Ovary (tissue), 9 donors: ENCODE data around the gene BICC1. TPM values are rescaled to one million over a fixed set of nuclear protein-coding genes. Genes with fewer than 3 reads are reported as not detected.

Source experiments
- DNase-seq, 5 donors: peaks; one replicate each; pipeline ENCODE4 v3.0.0-alpha.2; 2019 to 2020
- H3K27ac ChIP-seq, 2 donors: fragments of 200-600 bp; one replicate each; pipeline versions ENCODE4 v1.5.1 to v1.8.0; 2019 to 2022
- H3K27me3 ChIP-seq: fragments of 200-600 bp; one replicate; pipeline ENCODE4 v1.8.0; 2022
- H3K36me3 ChIP-seq: fragments of 200-600 bp; sonication (generic); one replicate; pipeline ENCODE4 v1.5.1; 2019
- H3K4me1 ChIP-seq: one replicate; pipeline ENCODE4 v1.8.1; 2013; ENCODE audit warnings: mild to moderate bottlenecking, moderate library complexity; ENCODE audit not compliant: insufficient read depth
- H3K4me3 ChIP-seq: fragments of 200-600 bp; sonication (generic); one replicate; pipeline ENCODE4 v1.5.1; 2017
- H3K9me3 ChIP-seq, 2 donors: fragments of 200-600 bp in 1 of 2; sonication (generic) in 1 of 2; one replicate each; pipeline versions ENCODE4 v1.5.1 to v1.8.1; 2013 to 2019; ENCODE audit warnings: mild to moderate bottlenecking in 1 of 2, moderate library complexity in 1 of 2
- EP300 ChIP-seq: sonication (generic); formaldehyde crosslinking; IDR thresholded peaks from one replicate; pipeline ENCODE4 v1.6.1; 2017; ENCODE audit warnings: antibody characterized with exemption
- POLR2A ChIP-seq: fragments of 450-650 bp; IDR thresholded peaks from one replicate; pipeline ENCODE4 v1.6.1; 2017; ENCODE audit warnings: antibody characterized with exemption, mild to moderate bottlenecking, moderate library complexity
- WGBS, 3 donors: extraction: QIAGEN DNeasy Blood & Tissue Kit in 1 of 3; methylation state at CpG; one replicate each; pipeline versions ENCODE4 v1.1.5 to v1.1.7; 2013 to 2017; 5-methylcytosine and 5-hydroxymethylcytosine counted together
- intact Hi-C, 4 donors: fragments of 100-400 bp; cut with DNase I; formaldehyde crosslinking; loops; one replicate each; pipeline versions ENCODE4 v1.11.0 to v1.15.1; 2022 to 2023
- polyA plus RNA-seq, 2 donors: library from polyadenylated mRNA; stranded (reverse); fragments of 200-250 nt in 1 of 2; fragments of 350-450 nt in 1 of 2; fragmentation: Illumina TruSeq in 1 of 2; extraction: RNeasy Lipid Tissue Mini Kit (QIAGEN cat#74804) in 1 of 2; gene quantifications; one replicate each; pipeline ENCODE4 v1.2.3, GENCODE V29; 2013 to 2014
- total RNA-seq, 7 donors: library from RNA; depleted of rRNA in 2 of 7; stranded (reverse); fragments of >200 nt in 2 of 7; fragmentation: NEBNext Ultra II Directional in 3 of 7; extraction: Animal tissue kit (Norgen Biotek cat#: 25700) in 3 of 7; gene quantifications; one replicate each; pipeline versions ENCODE4 v1.1.0 to v1.2.4, GENCODE V29; 2016 to 2023
- TF ChIP-seq, protein P1 (sequence below), 3 donors: fragments of 450-650 bp in 2 of 3; fragments of 200-600 bp in 1 of 3; IDR thresholded peaks; one replicate each; pipeline versions ENCODE4 v1.5.1 to v1.8.0; 2016 to 2022; ENCODE audit warnings: antibody characterized with exemption in 3 of 3, mild to moderate bottlenecking in 1 of 3
- donor health status: DM: no; HTN: no; CAD: no; lungs with moderate emphysema.
- donor health status: DM: no; HTN: no; CAD: no.
- donor health status: Bipolar disorder and iron deficiency.
- donor health status: DM: yes; HTN: yes; CAD: no.
- donor health status: DM: no; HTN: no; CAD: no.
- donor health status: DM: yes; HTN: yes; CAD: no.

The BICC1 gene
- total and polyA plus RNA-seq, 9 donors = 13.6 to 43.4 (median 23.5) TPM

- Histone ChIP-seq H3K9me3 (peaks cover 0 to 8% of the 10 kb centered on the region in 2 donors), H3K4me3 (no peak overlapping the region), H3K27me3 (no peaks in the 10 kb centered on the region), H3K27ac (no peak overlapping the region), H3K4me1 (no peaks in the 10 kb centered on the region), H3K36me3 (no peaks in the 10 kb centered on the region)
- intact Hi-C loops = no loop called here
- no peak for TF ChIP-seq EP300
- TF ChIP-seq, protein P1, sequence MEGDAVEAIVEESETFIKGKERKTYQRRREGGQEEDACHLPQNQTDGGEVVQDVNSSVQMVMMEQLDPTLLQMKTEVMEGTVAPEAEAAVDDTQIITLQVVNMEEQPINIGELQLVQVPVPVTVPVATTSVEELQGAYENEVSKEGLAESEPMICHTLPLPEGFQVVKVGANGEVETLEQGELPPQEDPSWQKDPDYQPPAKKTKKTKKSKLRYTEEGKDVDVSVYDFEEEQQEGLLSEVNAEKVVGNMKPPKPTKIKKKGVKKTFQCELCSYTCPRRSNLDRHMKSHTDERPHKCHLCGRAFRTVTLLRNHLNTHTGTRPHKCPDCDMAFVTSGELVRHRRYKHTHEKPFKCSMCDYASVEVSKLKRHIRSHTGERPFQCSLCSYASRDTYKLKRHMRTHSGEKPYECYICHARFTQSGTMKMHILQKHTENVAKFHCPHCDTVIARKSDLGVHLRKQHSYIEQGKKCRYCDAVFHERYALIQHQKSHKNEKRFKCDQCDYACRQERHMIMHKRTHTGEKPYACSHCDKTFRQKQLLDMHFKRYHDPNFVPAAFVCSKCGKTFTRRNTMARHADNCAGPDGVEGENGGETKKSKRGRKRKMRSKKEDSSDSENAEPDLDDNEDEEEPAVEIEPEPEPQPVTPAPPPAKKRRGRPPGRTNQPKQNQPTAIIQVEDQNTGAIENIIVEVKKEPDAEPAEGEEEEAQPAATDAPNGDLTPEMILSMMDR (IDR thresholded peaks at IDR 0.05) = no peak
- no peak for TF ChIP-seq POLR2A
- DNase-seq = no peak
- 61 to 65% (median 64%) methylated on average over 5 of the region's 5 CpGs for WGBS, 3 donors
Observed at GRCh38 chr10:58531084-58531695, 18.5 kb downstream of the BICC1 start.

GRCh38 chr10:58535311-58535710 lies 22.6 kb downstream of the BICC1 start:
- peaks cover 0 to 8% of the 10 kb centered on the region in 2 donors for H3K9me3 ChIP-seq
- 95 to 98% (median 97%) methylated on average over 3 of the region's 3 CpGs for WGBS, 3 donors

GRCh38 chr10:58543141-58543540 lies 30.5 kb downstream of the BICC1 start:
- no peak overlapping the region for H3K27ac ChIP-seq
- intact Hi-C loops = no loop called here
- H3K27me3 ChIP-seq = no peaks in the 10 kb centered on the region

More at GRCh38 chr10:58535311-58535710, 22.6 kb downstream of the BICC1 start:
- no peaks in the 10 kb centered on the region for H3K36me3 ChIP-seq
- no peak for DNase-seq
- no peak overlapping the region for H3K4me3 ChIP-seq
- intact Hi-C loops = no loop called here
- H3K27me3 ChIP-seq = no peaks in the 10 kb centered on the region
- TF ChIP-seq POLR2A = no peak
- TF ChIP-seq EP300 = no peak
- TF ChIP-seq, protein P1 (IDR thresholded peaks at IDR 0.05) = no peak
- no peak overlapping the region for H3K27ac ChIP-seq
- no peaks in the 10 kb centered on the region for H3K4me1 ChIP-seq

DNA sequence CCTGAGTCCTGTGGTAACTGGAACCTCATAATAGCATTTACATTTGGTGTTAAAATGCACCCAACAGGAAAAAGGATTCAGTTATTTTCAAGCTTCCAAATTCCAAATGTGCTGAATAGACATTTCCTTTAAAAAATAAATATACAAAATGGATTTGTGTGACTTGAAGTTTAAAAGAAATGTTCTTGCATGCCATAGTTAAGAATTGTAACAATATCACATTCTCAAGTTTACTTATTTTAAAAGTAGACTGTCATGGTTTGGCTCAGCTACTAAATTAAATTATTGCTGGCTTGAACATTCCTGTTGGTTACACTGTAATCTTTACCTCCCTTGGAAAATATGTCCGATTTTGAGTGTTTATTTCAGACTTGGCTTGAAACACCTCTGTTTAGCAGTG lies 31.5 kb downstream of the BICC1 start:
- DNase-seq = no peak
- TF ChIP-seq, protein P1 (IDR thresholded peaks at IDR 0.05) = no peak
- TF ChIP-seq POLR2A (no peak), EP300 (no peak)
- 21 to 31% (median 24%) methylated on average over 1 of the region's 1 CpG for WGBS, 3 donors
- H3K27ac ChIP-seq = no peak overlapping the region
- H3K4me1 ChIP-seq = peaks cover 4% of the 10 kb centered on the region
- H3K4me3 ChIP-seq = no peak overlapping the region
- H3K27me3 ChIP-seq = no peaks in the 10 kb centered on the region
- H3K36me3 ChIP-seq = no peaks in the 10 kb centered on the region
- no peaks in the 10 kb centered on the region for H3K9me3 ChIP-seq
- intact Hi-C loops = no loop called here

More at GRCh38 chr10:58543141-58543540, 30.5 kb downstream of the BICC1 start:
- Histone ChIP-seq H3K9me3 (no peaks in the 10 kb centered on the region), H3K4me3 (no peak overlapping the region), H3K36me3 (no peaks in the 10 kb centered on the region), H3K4me1 (peaks cover 4% of the 10 kb centered on the region)
- no peak for DNase-seq
- TF ChIP-seq EP300 (no peak), POLR2A (no peak)
- TF ChIP-seq, protein P1 (IDR thresholded peaks at IDR 0.05) = no peak
